Measurements from ENCODE around the gene CCDC61.

The CCDC61 gene

GRCh38 chr19:46016426-46017094 lies 21.3 kb downstream of the CCDC61 start:
- peak; percentile 61 to 96 for DNase-seq

GRCh38 chr19:46017095-46017429 lies 21.8 kb downstream of the CCDC61 start:
- DNase-seq: no peak

GRCh38 chr19:46017874-46018675 lies 22.8 kb downstream of the CCDC61 start:
- DNase-seq: no peak

GRCh38 chr19:46018729-46019251 lies 23.5 kb downstream of the CCDC61 start:
- no peak for DNase-seq

- DNase-seq: no peak
Measured at GRCh38 chr19:46019270-46019669, 24.0 kb downstream of the CCDC61 start.

GRCh38 chr19:46020819-46021125 lies 25.5 kb downstream of the CCDC61 start:
- DNase-seq: no peak

GRCh38 chr19:46021531-46022041 lies 26.3 kb downstream of the CCDC61 start:
- no peak for DNase-seq

GRCh38 chr19:46022061-46022430 lies 26.8 kb downstream of the CCDC61 start:
- DNase-seq: no peak

- no peak for DNase-seq
Measured at GRCh38 chr19:46022431-46023310, 27.4 kb downstream of the CCDC61 start, which contains the start of gene PGLYRP1. TSS of gene PGLYRP1 (minus strand) at chr19:46023053. CDS start at chr19:46023021, 32 bp downstream.

GRCh38 chr19:46023311-46023779 lies 28.1 kb downstream of the CCDC61 start:
- DNase-seq: peak; percentile 4 to 14

GRCh38 chr19:46025835-46026234 lies 30.6 kb downstream of the CCDC61 start:
- DNase-seq: peak; percentile 19 to 37

GRCh38 chr19:46030812-46031550 lies 35.7 kb downstream of the CCDC61 start:
- no peak for DNase-seq

- no peak for DNase-seq
Measured at GRCh38 chr19:46031781-46032596, 36.7 kb downstream of the CCDC61 start.

- no peak for DNase-seq
Measured at GRCh38 chr19:46032597-46033025, 37.3 kb downstream of the CCDC61 start.

GRCh38 chr19:46033401-46033800 lies 38.1 kb downstream of the CCDC61 start:
- no peak for DNase-seq

- no peak for DNase-seq
Measured at GRCh38 chr19:46035546-46035945, 40.3 kb downstream of the CCDC61 start.

GRCh38 chr19:46035986-46036743 lies 40.9 kb downstream of the CCDC61 start:
- no peak for DNase-seq

- DNase-seq: no peak
Measured at GRCh38 chr19:46036744-46037128, 41.5 kb downstream of the CCDC61 start.

GRCh38 chr19:46040125-46040524 lies 44.9 kb downstream of the CCDC61 start:
- no peak for DNase-seq

- no peak for DNase-seq
Measured at GRCh38 chr19:46040952-46041500, 45.8 kb downstream of the CCDC61 start, which contains the start of gene IGFL4. TSS of gene IGFL4 (minus strand) at chr19:46041002. CDS start at chr19:46040962, 40 bp downstream.
